Measurements from ENCODE around the gene CELF4.

- TF ChIP-seq, protein P1, sequence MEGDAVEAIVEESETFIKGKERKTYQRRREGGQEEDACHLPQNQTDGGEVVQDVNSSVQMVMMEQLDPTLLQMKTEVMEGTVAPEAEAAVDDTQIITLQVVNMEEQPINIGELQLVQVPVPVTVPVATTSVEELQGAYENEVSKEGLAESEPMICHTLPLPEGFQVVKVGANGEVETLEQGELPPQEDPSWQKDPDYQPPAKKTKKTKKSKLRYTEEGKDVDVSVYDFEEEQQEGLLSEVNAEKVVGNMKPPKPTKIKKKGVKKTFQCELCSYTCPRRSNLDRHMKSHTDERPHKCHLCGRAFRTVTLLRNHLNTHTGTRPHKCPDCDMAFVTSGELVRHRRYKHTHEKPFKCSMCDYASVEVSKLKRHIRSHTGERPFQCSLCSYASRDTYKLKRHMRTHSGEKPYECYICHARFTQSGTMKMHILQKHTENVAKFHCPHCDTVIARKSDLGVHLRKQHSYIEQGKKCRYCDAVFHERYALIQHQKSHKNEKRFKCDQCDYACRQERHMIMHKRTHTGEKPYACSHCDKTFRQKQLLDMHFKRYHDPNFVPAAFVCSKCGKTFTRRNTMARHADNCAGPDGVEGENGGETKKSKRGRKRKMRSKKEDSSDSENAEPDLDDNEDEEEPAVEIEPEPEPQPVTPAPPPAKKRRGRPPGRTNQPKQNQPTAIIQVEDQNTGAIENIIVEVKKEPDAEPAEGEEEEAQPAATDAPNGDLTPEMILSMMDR (conservative IDR thresholded peaks at IDR 0.05; ENCODE audit: low read depth, low read length): no peak; the same call in 1 of the 2 replicates
- no peak for TF ChIP-seq POLR2A (IDR thresholded peaks at IDR 0.05; ENCODE audit: low read depth, low read length)
- no peak for TF ChIP-seq SMC3 (IDR thresholded peaks at IDR 0.05; ENCODE audit: low read depth, low read length)
These were observed 270.6 kb downstream of the CELF4 start for GRCh38 chr18:37294951-37295350.
